ENCODE results near the gene SAMD9L. TPM values are rescaled to one million over a fixed set of nuclear protein-coding genes. Genes with fewer than 3 reads are reported as not detected.

SAMD9L gene
- polyA plus RNA-seq, 1 donor from 2014 or later = not detected

- Histone ChIP-seq H4K20me1 (ENCODE audit: insufficient read depth) (no peaks in the 10 kb centered on the region), H3K27ac (ENCODE audit: low read length) (no peak overlapping the region)
- TF ChIP-seq POLR2AphosphoS5 (IDR thresholded peaks at IDR 0.05) (no peak), SMC3 (conservative IDR thresholded peaks at IDR 0.05; ENCODE audit: poor library complexity) (no peak), REST (IDR thresholded peaks at IDR 0.05; ENCODE audit: borderline replicate concordance) (no peak), CTCF (IDR thresholded peaks at IDR 0.05; ENCODE audit: poor library complexity, severe bottlenecking) (no peak), EP300 (conservative IDR thresholded peaks at IDR 0.05; ENCODE audit: poor library complexity, severe bottlenecking) (no peak), EZH2 (IDR thresholded peaks at IDR 0.05; ENCODE audit: borderline replicate concordance, insufficient read depth, low read length, poor library complexity, severe bottlenecking) (no peak), MXI1 (conservative IDR thresholded peaks at IDR 0.05; ENCODE audit: poor library complexity, severe bottlenecking) (no peak), TAF1 (IDR thresholded peaks at IDR 0.05; ENCODE audit: low read depth) (no peak), RAD21 (conservative IDR thresholded peaks at IDR 0.05) (no peak)
Measured at GRCh38 chr7:93171606-93172226, 23.5 kb upstream of the SAMD9L start.

GRCh38 chr7:93165447-93165846, 17.3 kb upstream of the SAMD9L start:
- Histone ChIP-seq H3F3A (ENCODE audit: insufficient read depth, low read length, poor library complexity, severe bottlenecking) (no peaks in the 10 kb centered on the region), H3K9ac (ENCODE audit: low read length) (no peak overlapping the region), H3K27ac (ENCODE audit: low read length) (no peak overlapping the region), H3K27me3 (ENCODE audit: insufficient read depth, low read depth, low read length) (no peaks in the 10 kb centered on the region), H2AFZ (ENCODE audit: low read depth, low read length) (no peak overlapping the region), H3K36me3 (ENCODE audit: insufficient read depth, low read length) (no peaks in the 10 kb centered on the region), H3K4me2 (ENCODE audit: low read length) (no peak overlapping the region), H3K79me2 (replicated peaks; ENCODE audit: insufficient read depth, low read length) (no peaks in the 10 kb centered on the region), H4K20me1 (ENCODE audit: insufficient read depth) (no peaks in the 10 kb centered on the region), H3K9me3 (ENCODE audit: low read length) (no peaks in the 10 kb centered on the region), H3K9me2 (ENCODE audit: insufficient read depth, low read length) (no peaks in the 10 kb centered on the region), H3K4me3 (ENCODE audit: low read length) (no peak overlapping the region)
- no peak for TF ChIP-seq MXI1 (conservative IDR thresholded peaks at IDR 0.05; ENCODE audit: poor library complexity, severe bottlenecking)
- no peak for TF ChIP-seq EZH2 (IDR thresholded peaks at IDR 0.05; ENCODE audit: borderline replicate concordance, insufficient read depth, low read length, poor library complexity, severe bottlenecking)

More at GRCh38 chr7:93171606-93172226, 23.5 kb upstream of the SAMD9L start:
- H3K9ac ChIP-seq (ENCODE audit: low read length) = no peak overlapping the region
- no peak overlapping the region for H3K4me2 ChIP-seq (ENCODE audit: low read length)
- no peaks in the 10 kb centered on the region for H3K79me2 ChIP-seq (replicated peaks; ENCODE audit: insufficient read depth, low read length)
- no peaks in the 10 kb centered on the region for H3K36me3 ChIP-seq (ENCODE audit: insufficient read depth, low read length)
- no peak overlapping the region for H3K4me3 ChIP-seq (ENCODE audit: low read length)
- peaks cover 3% of the 10 kb centered on the region for H3K9me3 ChIP-seq (ENCODE audit: low read length)
- no peak overlapping the region for H2AFZ ChIP-seq (ENCODE audit: low read depth, low read length)
- H3K27me3 ChIP-seq (ENCODE audit: insufficient read depth, low read depth, low read length) = no peaks in the 10 kb centered on the region
- no peaks in the 10 kb centered on the region for H3F3A ChIP-seq (ENCODE audit: insufficient read depth, low read length, poor library complexity, severe bottlenecking)
- H3K9me2 ChIP-seq (ENCODE audit: insufficient read depth, low read length) = no peaks in the 10 kb centered on the region

All from neural cell (in vitro differentiated cells).